Hepatocyte (in vitro differentiated cells): ENCODE measurements around the gene SGCD. TPM values are rescaled to one million over a fixed set of nuclear protein-coding genes. Genes with fewer than 3 reads are reported as not detected.

Experiments used
- DNase-seq: peaks from one replicate; pipeline ENCODE4 v3.0.0-alpha.2; 2016; ENCODE audit warnings: low spot score
- H2AFZ ChIP-seq: fragments of 200-600 bp; sonication (generic); 2 replicates; pipeline ENCODE4 v1.6.0; 2016; ENCODE audit warnings: antibody characterized with exemption, mild to moderate bottlenecking
- H3K27ac ChIP-seq: fragments of 200-600 bp; sonication (generic); 2 replicates; pipeline ENCODE4 v1.5.1; 2016; ENCODE audit warnings: mild to moderate bottlenecking
- H3K27me3 ChIP-seq: fragments of 200-600 bp; sonication (generic); 2 replicates; pipeline ENCODE4 v1.6.1; 2016
- H3K36me3 ChIP-seq: fragments of 200-600 bp; sonication (generic); replicated peaks from 2 replicates; pipeline ENCODE4 v1.5.1; 2016; ENCODE audit warnings: low read depth; ENCODE audit not compliant: insufficient read depth
- H3K4me1 ChIP-seq: fragments of 200-600 bp; sonication (generic); 2 replicates; pipeline ENCODE4 v1.5.1; 2016; ENCODE audit warnings: mild to moderate bottlenecking, moderate library complexity; ENCODE audit not compliant: insufficient read depth
- H3K4me2 ChIP-seq: fragments of 200-600 bp; sonication (generic); 2 replicates; pipeline ENCODE4 v1.6.0; 2016
- H3K4me3 ChIP-seq: fragments of 200-600 bp; sonication (generic); 2 replicates; pipeline ENCODE4 v1.5.1; 2016; ENCODE audit warnings: mild to moderate bottlenecking
- H3K79me2 ChIP-seq: fragments of 200-600 bp; sonication (generic); 2 replicates; pipeline ENCODE4 v1.6.0; 2017; ENCODE audit warnings: mild to moderate bottlenecking
- H3K9me2 ChIP-seq: fragments of 200-600 bp; sonication (generic); replicated peaks from 2 replicates; pipeline ENCODE4 v1.6.0; 2017; ENCODE audit warnings: mild to moderate bottlenecking; ENCODE audit not compliant: insufficient read depth
- H3K9me3 ChIP-seq: fragments of 200-600 bp; sonication (generic); 2 replicates; pipeline ENCODE4 v1.5.1; 2016; ENCODE audit warnings: low read depth, mild to moderate bottlenecking
- H4K20me1 ChIP-seq: fragments of 200-600 bp; sonication (generic); 2 replicates; pipeline ENCODE4 v1.6.0; 2016; ENCODE audit warnings: mild to moderate bottlenecking; ENCODE audit not compliant: insufficient read depth, poor library complexity, severe bottlenecking
- CTCF ChIP-seq: fragments of 200-600 bp; sonication (generic); IDR thresholded peaks from 2 replicates; pipeline ENCODE4 v1.5.1; 2016; ENCODE audit warnings: antibody characterized with exemption, mild to moderate bottlenecking; ENCODE audit not compliant: poor library complexity
- EZH2 ChIP-seq: fragments of 200-600 bp; sonication (generic); IDR thresholded peaks from 2 replicates; pipeline ENCODE4 v1.6.1; 2016; ENCODE audit warnings: antibody characterized with exemption, mild to moderate bottlenecking, borderline replicate concordance
- EZH2phosphoT487 ChIP-seq: fragments of 200-600 bp; sonication (generic); IDR thresholded peaks from one replicate; pipeline ENCODE4 v1.6.1; 2018; ENCODE audit warnings: antibody characterized with exemption, mild to moderate bottlenecking, low read depth, moderate library complexity; ENCODE audit not compliant: unreplicated experiment, severe bottlenecking
- WGBS: methylation state at CpG from one replicate; pipeline ENCODE4 v1.1.6; 2016; ENCODE audit warnings: low lambda C conversion rate; ENCODE audit errors: missing lambda C conversion rate; 5-methylcytosine and 5-hydroxymethylcytosine counted together
- polyA plus RNA-seq: library from polyadenylated mRNA; unstranded; fragments of >200 nt; fragmentation: Nextera tagmentation; extraction: Ambion mirVana; gene quantifications from 2 replicates; pipeline ENCODE4 v1.2.1, GENCODE V29; 2016
- total RNA-seq: library from RNA; depleted of rRNA; stranded (reverse); fragments of >200 nt; gene quantifications from 2 replicates; pipeline ENCODE4 v1.2.3, GENCODE V29; 2014

The SGCD gene
- total and polyA plus RNA-seq, 2 experiments from 2014 or later = 3.8 to 8.8 TPM

- TF ChIP-seq EZH2 = no peak
- no peak for TF ChIP-seq EZH2phosphoT487
- TF ChIP-seq CTCF = no peak
- Histone ChIP-seq H3K79me2 (no peaks in the 10 kb centered on the region), H3K9me3 (no peaks in the 10 kb centered on the region), H2AFZ (no peak overlapping the region), H3K4me1 (no peaks in the 10 kb centered on the region), H3K4me2 (no peak overlapping the region), H3K36me3 (no peaks in the 10 kb centered on the region), H3K9me2 (no peaks in the 10 kb centered on the region), H4K20me1 (no peaks in the 10 kb centered on the region), H3K27me3 (no peaks in the 10 kb centered on the region), H3K4me3 (no peak overlapping the region), H3K27ac (no peak overlapping the region)
- 80% methylated on average over 1 of the region's 1 CpG for WGBS
- no peak for DNase-seq
Measured at GRCh38 chr5:156359476-156359875, 32.5 kb downstream of the SGCD start.

GRCh38 chr5:156361436-156362109 is 34.6 kb downstream of the SGCD start:
- no peak for DNase-seq
- WGBS = 93% methylated on average over 3 of the region's 3 CpGs
- Histone ChIP-seq H3K27me3 (no peaks in the 10 kb centered on the region), H3K9me3 (no peaks in the 10 kb centered on the region), H3K4me1 (no peaks in the 10 kb centered on the region), H3K79me2 (no peaks in the 10 kb centered on the region), H3K36me3 (no peaks in the 10 kb centered on the region), H3K4me3 (no peak overlapping the region), H3K4me2 (no peak overlapping the region), H3K9me2 (no peaks in the 10 kb centered on the region), H2AFZ (no peak overlapping the region), H3K27ac (no peak overlapping the region), H4K20me1 (no peaks in the 10 kb centered on the region)
- TF ChIP-seq EZH2phosphoT487 = no peak
- TF ChIP-seq CTCF = no peak
- TF ChIP-seq EZH2 = no peak

GRCh38 chr5:156363861-156364260 is 36.9 kb downstream of the SGCD start:
- no peak overlapping the region for H3K4me3 ChIP-seq
- no peak overlapping the region for H2AFZ ChIP-seq
- H3K4me2 ChIP-seq = no peak overlapping the region
- H3K4me1 ChIP-seq = no peaks in the 10 kb centered on the region
- no peaks in the 10 kb centered on the region for H3K9me2 ChIP-seq
- H3K9me3 ChIP-seq = no peaks in the 10 kb centered on the region
- TF ChIP-seq CTCF = no peak
- no peak for TF ChIP-seq EZH2
- TF ChIP-seq EZH2phosphoT487 = no peak
- H3K79me2 ChIP-seq = no peaks in the 10 kb centered on the region
- no peaks in the 10 kb centered on the region for H3K27me3 ChIP-seq
- DNase-seq = no peak
- WGBS = 75% methylated on average over 2 of the region's 2 CpGs
- no peaks in the 10 kb centered on the region for H3K36me3 ChIP-seq
- no peak overlapping the region for H3K27ac ChIP-seq
- no peaks in the 10 kb centered on the region for H4K20me1 ChIP-seq

- Histone ChIP-seq H3K36me3 (no peaks in the 10 kb centered on the region), H3K79me2 (no peaks in the 10 kb centered on the region), H3K9me2 (no peaks in the 10 kb centered on the region), H4K20me1 (no peaks in the 10 kb centered on the region), H3K27ac (no peak overlapping the region), H2AFZ (no peak overlapping the region), H3K9me3 (no peaks in the 10 kb centered on the region), H3K4me1 (no peaks in the 10 kb centered on the region), H3K4me2 (no peak overlapping the region), H3K4me3 (no peak overlapping the region), H3K27me3 (no peaks in the 10 kb centered on the region)
- TF ChIP-seq EZH2phosphoT487 (no peak), EZH2 (no peak), CTCF (no peak)
- no peak for DNase-seq
Measured at GRCh38 chr5:156366521-156366920, 39.6 kb downstream of the SGCD start.
